ENCODE data around the gene MYADML2.

The MYADML2 gene

GRCh38 chr17:81935709-81936084, 11.3 kb downstream of the MYADML2 start:
- DNase-seq: no peak

- no peak for DNase-seq
Observed at GRCh38 chr17:81934850-81935708, 12.0 kb downstream of the MYADML2 start.

GRCh38 chr17:81934098-81934757, 12.8 kb downstream of the MYADML2 start:
- no peak for DNase-seq

GRCh38 chr17:81933178-81933699, 13.8 kb downstream of the MYADML2 start:
- DNase-seq: no peak

- DNase-seq: no peak
Observed at GRCh38 chr17:81932333-81932983, 14.6 kb downstream of the MYADML2 start.

- no peak for DNase-seq
Observed at GRCh38 chr17:81931557-81932332, 15.3 kb downstream of the MYADML2 start.

GRCh38 chr17:81931189-81931556, 15.9 kb downstream of the MYADML2 start:
- DNase-seq: no peak

- DNase-seq: no peak
Observed at GRCh38 chr17:81930142-81931125, 16.6 kb downstream of the MYADML2 start.

- DNase-seq: no peak
Observed at GRCh38 chr17:81929253-81930141, 17.5 kb downstream of the MYADML2 start.

- DNase-seq: no peak
Observed at GRCh38 chr17:81928544-81929252, 18.3 kb downstream of the MYADML2 start.

GRCh38 chr17:81927653-81928543, 19.1 kb downstream of the MYADML2 start, which contains the start of gene MAFG:
Gene MAFG (minus strand): TSS chr17:81927735. CDS start chr17:81923185, 4,550 bp downstream.
- DNase-seq: peak; percentile 95

- DNase-seq: peak; percentile 76
Observed at GRCh38 chr17:81927152-81927652, 19.8 kb downstream of the MYADML2 start.

- DNase-seq: peak; percentile 90
Observed at GRCh38 chr17:81926451-81927151, 20.4 kb downstream of the MYADML2 start.

GRCh38 chr17:81925860-81926450, 21.1 kb downstream of the MYADML2 start:
- DNase-seq: no peak

GRCh38 chr17:81924557-81925532, 22.2 kb downstream of the MYADML2 start:
- DNase-seq: peak; percentile 73
